NCI-H2196 (cell line): ENCODE data around the gene SNU13.
A peak's percentile ranks its signal among the peaks of the same experiment; 100 is the strongest.
"Not testable (repeated sequence)": the region's sequence is repeated elsewhere in the genome, so short reads cannot be mapped to it uniquely, and the experiment has no call there.

ENCODE experiments used
- DNase-seq: peaks from one replicate; lab custom pipeline; 2025; ENCODE audit not compliant: unreplicated experiment; lab: John Stamatoyannopoulos, UW

The SNU13 gene

GRCh38 chr22:41682033-41682807 lies 6.4 kb downstream of the SNU13 start:
- peak; percentile 65 for DNase-seq

- DNase-seq = peak; percentile 12
Measured at GRCh38 chr22:41681616-41682015, 7.1 kb downstream of the SNU13 start.

- DNase-seq = no peak
Measured at GRCh38 chr22:41676134-41676533, 12.5 kb downstream of the SNU13 start.

GRCh38 chr22:41674846-41675340 lies 13.8 kb downstream of the SNU13 start:
- no peak for DNase-seq

- DNase-seq = no peak
Measured at GRCh38 chr22:41672780-41673509, 15.7 kb downstream of the SNU13 start.

DNA sequence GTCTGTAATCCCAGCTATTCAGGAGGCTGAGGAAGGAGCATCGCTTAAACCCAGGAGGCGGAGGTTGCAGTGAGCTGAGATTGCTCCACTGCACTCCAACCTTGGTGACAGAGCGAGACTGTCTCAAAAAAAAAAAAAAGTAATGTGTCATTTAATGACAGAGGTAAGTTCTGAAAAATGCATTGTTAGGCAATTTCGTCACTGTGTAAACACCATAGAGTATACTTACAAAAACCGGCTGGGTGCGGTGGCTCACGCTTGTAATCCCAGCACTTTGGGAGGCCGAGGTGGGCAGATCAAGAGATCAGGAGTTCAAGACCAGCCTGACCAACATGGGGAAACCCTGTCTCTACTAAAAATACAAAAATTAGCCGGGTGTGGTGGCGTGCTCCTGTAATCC lies 16.6 kb downstream of the SNU13 start:
- DNase-seq = not testable (repeated sequence)

GRCh38 chr22:41668971-41669911 lies 19.4 kb downstream of the SNU13 start:
- no peak for DNase-seq

- DNase-seq = no peak
Measured at GRCh38 chr22:41664951-41665350, 23.7 kb downstream of the SNU13 start.

DNA sequence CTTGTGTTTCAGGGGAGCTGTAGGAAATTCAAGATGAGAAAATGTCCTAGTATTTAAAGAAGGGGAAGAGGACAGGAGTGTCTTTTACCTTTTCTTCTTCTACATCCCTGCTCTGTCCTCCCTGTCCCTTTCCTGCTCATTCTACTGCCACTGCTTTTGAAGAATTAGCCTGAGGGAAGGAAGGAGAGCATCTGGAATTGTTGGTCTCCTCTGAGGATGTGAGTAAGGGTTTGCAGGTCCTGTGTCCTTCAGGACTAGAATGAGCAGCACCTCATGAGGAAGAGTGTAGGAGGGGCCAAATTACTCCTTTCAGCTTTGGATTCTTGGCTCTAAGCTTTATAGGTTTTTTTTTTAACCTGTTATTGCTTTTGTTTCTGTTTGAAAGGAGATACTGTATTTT lies 24.2 kb downstream of the SNU13 start:
- DNase-seq = no peak

- not testable (repeated sequence) for DNase-seq
Measured at GRCh38 chr22:41663594-41663993, 25.1 kb downstream of the SNU13 start.

DNA sequence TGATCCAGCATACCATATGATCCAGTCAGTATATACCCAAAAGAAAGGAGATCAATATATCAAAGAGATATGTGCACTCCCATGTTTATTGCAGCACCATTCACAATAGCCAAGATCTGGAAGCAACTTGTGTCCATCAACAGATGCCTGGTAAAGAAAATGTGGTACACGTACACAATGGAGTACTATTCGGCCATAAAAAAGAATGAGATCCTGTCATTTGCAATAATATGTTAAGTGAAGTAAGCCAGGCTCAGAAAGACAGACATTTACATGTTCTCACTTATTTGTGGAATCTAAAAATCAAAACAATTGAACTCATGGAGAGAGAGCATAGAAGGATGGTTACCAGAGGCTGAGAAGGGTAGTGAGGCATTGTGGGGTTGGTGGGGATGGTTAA lies 27.0 kb downstream of the SNU13 start:
- no peak for DNase-seq

- DNase-seq = no peak
Measured at GRCh38 chr22:41661088-41661487, 27.6 kb downstream of the SNU13 start.

GRCh38 chr22:41660416-41660815 lies 28.3 kb downstream of the SNU13 start:
- peak; percentile 14 for DNase-seq

DNA sequence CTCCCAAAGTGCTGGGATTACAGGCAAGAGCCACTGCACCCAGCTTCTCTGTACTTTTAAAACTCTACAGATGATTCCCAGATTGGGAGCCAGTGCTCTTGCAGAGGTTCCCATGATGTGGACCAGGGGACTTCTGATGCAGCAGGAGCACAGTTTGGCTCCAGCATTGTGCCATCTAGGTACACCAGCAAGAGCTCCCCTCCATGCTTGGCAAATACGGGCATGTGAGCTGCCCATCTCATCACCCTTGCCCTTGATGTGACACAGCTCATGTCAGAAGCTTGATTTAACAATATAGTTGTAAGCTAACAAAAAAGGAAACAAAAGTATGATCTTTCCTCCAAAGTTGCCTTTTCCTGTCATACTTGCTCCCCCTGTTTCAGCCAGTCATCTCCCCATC lies 28.7 kb downstream of the SNU13 start:
- DNase-seq = no peak

- no peak for DNase-seq
Measured at GRCh38 chr22:41658869-41659268, 29.8 kb downstream of the SNU13 start.

- no peak for DNase-seq
Measured at GRCh38 chr22:41657709-41658108, 31.0 kb downstream of the SNU13 start.

GRCh38 chr22:41656556-41656955 lies 32.1 kb downstream of the SNU13 start:
- no peak for DNase-seq

DNA sequence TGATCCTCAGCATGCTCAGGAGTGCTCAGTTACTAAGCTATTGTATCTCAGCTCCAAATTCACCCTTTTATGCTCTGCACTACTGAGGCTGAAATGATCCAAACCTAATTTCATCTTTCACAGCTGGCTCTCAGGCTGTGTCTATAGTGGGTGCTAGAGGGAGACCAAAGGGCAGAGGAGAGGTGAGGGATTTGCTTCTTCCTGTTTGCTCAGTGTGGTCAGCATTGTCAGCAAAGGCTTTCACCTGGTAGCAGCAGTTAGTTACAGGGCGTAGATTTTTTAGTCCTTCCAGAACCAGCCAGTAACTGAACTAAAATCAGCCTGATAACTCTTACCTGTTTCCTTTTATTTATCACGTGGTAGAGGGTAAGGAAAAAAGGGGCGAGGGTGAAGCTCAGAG lies 34.3 kb downstream of the SNU13 start:
- DNase-seq = no peak

GRCh38 chr22:41650821-41651220 lies 37.8 kb downstream of the SNU13 start:
- DNase-seq = no peak

DNA sequence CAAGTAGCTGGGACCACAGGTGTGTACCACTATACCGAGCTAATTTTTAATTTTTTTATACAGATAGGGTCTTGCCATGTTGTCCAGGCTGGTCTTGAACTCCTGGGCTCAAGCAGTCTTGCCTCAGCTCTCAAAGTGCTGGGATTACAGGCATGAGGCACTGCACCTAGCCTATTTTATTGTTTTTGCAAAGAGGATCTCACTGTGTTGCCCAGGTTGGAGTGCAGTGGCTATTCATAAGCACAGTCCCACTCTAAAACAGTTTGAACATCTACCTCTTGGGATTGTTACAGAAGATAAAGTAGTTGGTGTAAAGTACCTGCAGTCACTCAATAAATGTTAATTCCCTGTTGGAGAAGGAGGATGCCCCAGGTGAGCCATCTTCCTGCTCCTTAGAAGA lies 38.4 kb downstream of the SNU13 start:
- DNase-seq = no peak

- DNase-seq = no peak
Measured at GRCh38 chr22:41648432-41648831, 40.2 kb downstream of the SNU13 start.
